ENCODE measurements around the gene LRRC71. TPM values are rescaled to one million over a fixed set of nuclear protein-coding genes. Genes with fewer than 3 reads are reported as not detected.

LRRC71 gene
- polyA plus RNA-seq, 1 of the 3 experiments (the other 2 are of a cell fraction): 0.03 TPM

GRCh38 chr1:156970017-156970416 lies 49.6 kb downstream of the LRRC71 start:
- DNase-seq: no peak
- H3F3A ChIP-seq (replicated peaks; ENCODE audit: insufficient read depth): no peaks in the 10 kb centered on the region
- no peaks in the 10 kb centered on the region for H3K4me1 ChIP-seq (ENCODE audit: control insufficient read depth in 1 of 2, insufficient read depth in 2 of 2, low read depth in 1 of 2, low read length in 1 of 2)
- H3K27ac ChIP-seq (ENCODE audit: low read depth in 2 of 2, low read length in 1 of 2): no peak overlapping the region
- no peak overlapping the region for H2AFZ ChIP-seq (ENCODE audit: low read depth)
- peaks cover 39 to 89% of the 10 kb centered on the region in 2 experiments for H3K36me3 ChIP-seq (replicated peaks in 1 of 2; ENCODE audit: control insufficient read depth in 1 of 2, insufficient read depth in 2 of 2, low read length in 1 of 2)
- TF ChIP-seq RAD21 (IDR thresholded peaks at IDR 0.05; ENCODE audit: low read length) (no peak), CTCF (IDR thresholded peaks at IDR 0.05) (peak; percentile 19; the same call in 1 of the 2 replicates)
- H4K20me1 ChIP-seq (ENCODE audit: insufficient read depth): no peaks in the 10 kb centered on the region
- ChIA-PET POLR2A (no interaction called here), CTCF (interaction anchor here (0.7 to 1.1 kb wide), 6 partner anchors 9 to 120 kb away, joined by 3 to 6 read pairs (median 4); no protein-coding TSS in a partner anchor)
- WGBS (ENCODE audit: low lambda C conversion rate): 93% methylated on average over 3 of the region's 3 CpGs
- no peaks in the 10 kb centered on the region for H3K79me2 ChIP-seq (ENCODE audit: insufficient read depth)
- no peaks in the 10 kb centered on the region for H3K9me2 ChIP-seq
- H3K9me3 ChIP-seq: no peaks in the 10 kb centered on the region
- H3K4me3 ChIP-seq (ENCODE audit: low read depth in 2 of 2, low read length in 1 of 2): no peak overlapping the region
- no peaks in the 10 kb centered on the region for H3K27me3 ChIP-seq (ENCODE audit: insufficient read depth)
- no peak overlapping the region for H3K4me2 ChIP-seq
- H3K9ac ChIP-seq: no peak overlapping the region

DNA sequence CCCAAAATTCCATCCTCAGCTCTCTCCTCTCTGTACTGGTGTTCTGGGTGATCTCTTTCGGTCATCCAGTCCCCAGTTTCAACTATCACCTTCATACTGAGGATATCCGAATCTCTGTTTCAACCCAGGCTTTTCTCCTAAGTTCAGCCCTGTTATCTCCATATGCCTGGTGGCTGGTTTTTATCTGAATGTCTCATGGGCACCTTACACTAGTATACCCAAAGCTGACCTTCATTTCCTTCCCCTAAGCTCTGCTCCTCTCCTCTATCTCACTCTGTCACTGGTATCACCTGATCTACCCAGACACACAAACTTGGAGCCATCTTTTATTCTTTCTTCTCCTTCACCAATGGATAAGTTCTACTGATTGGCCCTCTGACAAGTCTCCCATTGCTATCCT lies 53.0 kb downstream of the LRRC71 start:
- H3K27me3 ChIP-seq (ENCODE audit: insufficient read depth): no peaks in the 10 kb centered on the region
- POLR2A ChIA-PET: interaction anchor here (0.6 kb wide), 2 partner anchors 10 to 68 kb away, joined by 3 to 4 read pairs; no protein-coding TSS in a partner anchor
- no peak overlapping the region for H3K27ac ChIP-seq (ENCODE audit: low read depth in 2 of 2, low read length in 1 of 2)
- no peak for DNase-seq
- H3K36me3 ChIP-seq (replicated peaks in 1 of 2; ENCODE audit: control insufficient read depth in 1 of 2, insufficient read depth in 2 of 2, low read length in 1 of 2): peaks cover 53 to 86% of the 10 kb centered on the region in 2 experiments
- H3K4me2 ChIP-seq: no peak overlapping the region
- CTCF ChIA-PET: no interaction called here
- WGBS (ENCODE audit: low lambda C conversion rate): 100% methylated on average over 2 of the region's 2 CpGs
- no peak overlapping the region for H3K4me3 ChIP-seq (ENCODE audit: low read depth in 2 of 2, low read length in 1 of 2)
- no peaks in the 10 kb centered on the region for H3K9me3 ChIP-seq
- no peaks in the 10 kb centered on the region for H3K79me2 ChIP-seq (ENCODE audit: insufficient read depth)
- no peaks in the 10 kb centered on the region for H3K4me1 ChIP-seq (ENCODE audit: control insufficient read depth in 1 of 2, insufficient read depth in 2 of 2, low read depth in 1 of 2, low read length in 1 of 2)
- H4K20me1 ChIP-seq (ENCODE audit: insufficient read depth): no peaks in the 10 kb centered on the region
- TF ChIP-seq RFX5 (IDR thresholded peaks at IDR 0.05; ENCODE audit: low read length) (no peak), FOXJ3 (CRISPR knock-in tag; IDR thresholded peaks at IDR 0.05) (no peak), SMC3 (IDR thresholded peaks at IDR 0.05; ENCODE audit: low read depth, low read length) (no peak), MAX (IDR thresholded peaks at IDR 0.05; ENCODE audit: low read depth) (no peak), FOSL2 (IDR thresholded peaks at IDR 0.05; ENCODE audit: borderline replicate concordance, low read depth) (no peak), NFIC (IDR thresholded peaks at IDR 0.05; ENCODE audit: borderline replicate concordance) (no peak), MXI1 (IDR thresholded peaks at IDR 0.05; ENCODE audit: low read depth, low read length) (no peak), FOXM1 (IDR thresholded peaks at IDR 0.05; ENCODE audit: low read depth) (no peak), RAD21 (IDR thresholded peaks at IDR 0.05; ENCODE audit: low read length) (no peak), TEAD4 (IDR thresholded peaks at IDR 0.05; ENCODE audit: borderline replicate concordance, insufficient read depth) (no peak), ZBTB33 (IDR thresholded peaks at IDR 0.05; ENCODE audit: borderline replicate concordance, low read depth) (no peak)
- H3K9ac ChIP-seq: no peak overlapping the region
- no peaks in the 10 kb centered on the region for H3F3A ChIP-seq (replicated peaks; ENCODE audit: insufficient read depth)
- no peak overlapping the region for H2AFZ ChIP-seq (ENCODE audit: low read depth)
- no peaks in the 10 kb centered on the region for H3K9me2 ChIP-seq
